HCT116 (cell line): Measurements from ENCODE around the gene PPM1H. TPM values are rescaled to one million over a fixed set of nuclear protein-coding genes. Genes with fewer than 3 reads are reported as not detected.

Experiments used
- ATAC-seq: fragments of 200-7000 bp; cut with Tn5 transposase; 2 replicates; pipeline ENCODE4 v1.9.1; 2020; ENCODE audit warnings: mild to moderate bottlenecking, moderate library complexity
- BruUV-seq: library from RNA; stranded (reverse); fragments of 400-500 nt; replicated peaks from 2 replicates; lab custom pipeline; 2021; lab: Mats Ljungman, UMichigan
- CTCF ChIA-PET: fragments of 300-600 bp; sonication (Branson Sonifier 250); formaldehyde crosslinking; loops from one replicate; lab custom pipeline; 2021; ENCODE audit warnings: antibody characterized with exemption; lab: Charles Lee
- POLR2A ChIA-PET: fragments of 300-600, 350-600 bp; sonication (Branson Sonifier 250); formaldehyde crosslinking; loops from one replicate; lab custom pipeline; 2021; ENCODE audit warnings: antibody characterized with exemption; lab: Charles Lee
- RAD21 ChIA-PET, 2 experiments: fragments of 300-600 bp; sonication (Branson Sonifier 250); formaldehyde crosslinking; loops; one replicate each; lab custom pipeline; 2023; ENCODE audit warnings: low total read pairs in 2 of 2; ENCODE audit not compliant: uncharacterized antibody in 2 of 2, unreplicated experiment in 2 of 2, low non-redundant PET in 1 of 2; lab: Charles Lee
- DNase-seq: peaks from one replicate; pipeline ENCODE4 v3.0.0-alpha.2; 2010; ENCODE audit warnings: low read depth, low spot score
- H2AFZ ChIP-seq: fragments of 200-600 bp; shearing (Covaris generic), sonication (generic); 2 replicates; pipeline ENCODE4 v1.6.1; 2017; ENCODE audit warnings: low read depth, mixed run types, mixed read lengths, antibody characterized with exemption, low read length; ENCODE audit not compliant: poor library complexity, severe bottlenecking
- H3K27ac ChIP-seq: 2 replicates; pipeline ENCODE4 v1.5.1; 2012; ENCODE audit warnings: low read depth, low read length
- H3K27me3 ChIP-seq: fragments of 200-600 bp; sonication (generic); 2 replicates; pipeline ENCODE4 v1.6.1; 2016; ENCODE audit warnings: mixed run types, low read length, mixed read lengths; ENCODE audit not compliant: insufficient read depth
- H3K36me3 ChIP-seq, 2 experiments: fragments of 200-500 bp in 1 of 2; fragments of 200-600 bp in 1 of 2; sonication (Bioruptor generic) in 1 of 2; sonication (generic) in 1 of 2; 2 replicates each; pipeline versions ENCODE4 v1.5.1 to v1.6.1; 2014 to 2016; ENCODE audit warnings: low read length in 2 of 2, inconsistent platforms in 1 of 2, mixed read lengths in 1 of 2, mixed run types in 1 of 2; ENCODE audit not compliant: insufficient read depth in 2 of 2, control insufficient read depth in 1 of 2
- H3K4me1 ChIP-seq, 2 experiments: fragments of 200-600 bp in 1 of 2; sonication (generic) in 1 of 2; 2 replicates each; pipeline versions ENCODE4 v1.5.1 to v1.6.1; 2012 to 2017; ENCODE audit warnings: low read length in 2 of 2, inconsistent platforms in 1 of 2, mild to moderate bottlenecking in 1 of 2, mixed read lengths in 1 of 2, mixed run types in 1 of 2, moderate library complexity in 1 of 2; ENCODE audit not compliant: insufficient read depth in 2 of 2, control insufficient read depth in 1 of 2
- H3K4me2 ChIP-seq: fragments of 200-600 bp; sonication (generic); 2 replicates; pipeline ENCODE4 v1.6.1; 2017; ENCODE audit warnings: mixed run types, low read length, mixed read lengths
- H3K4me3 ChIP-seq, 2 experiments: fragments of 200-600 bp in 1 of 2; sonication (generic) in 1 of 2; replicated peaks in 1 of 2; 2 replicates each; pipeline ENCODE4 v1.5.1; 2011 to 2016; ENCODE audit warnings: low read length in 2 of 2, control low read depth in 1 of 2, low read depth in 1 of 2, mild to moderate bottlenecking in 1 of 2, mixed read lengths in 1 of 2, mixed run types in 1 of 2
- H3K79me2 ChIP-seq: fragments of 200-600 bp; sonication (generic); 2 replicates; pipeline ENCODE4 v1.6.1; 2017; ENCODE audit warnings: mild to moderate bottlenecking, mixed run types, low read length, moderate library complexity, mixed read lengths; ENCODE audit not compliant: insufficient read depth
- H3K9ac ChIP-seq: fragments of 200-600 bp; sonication (generic); 2 replicates; pipeline ENCODE4 v1.6.1; 2016; ENCODE audit warnings: low read length, mixed read lengths
- H3K9me2 ChIP-seq: fragments of 200-600 bp; sonication (generic), shearing (Covaris generic); 2 replicates; pipeline ENCODE4 v1.6.1; 2017; ENCODE audit warnings: mixed run types, mild to moderate bottlenecking, moderate library complexity; ENCODE audit not compliant: insufficient read depth
- H3K9me3 ChIP-seq, 2 experiments: fragments of 200-500 bp in 1 of 2; fragments of 200-600 bp in 1 of 2; sonication (Bioruptor generic) in 1 of 2; sonication (generic) in 1 of 2; 2 replicates each; pipeline ENCODE4 v1.6.1; 2014 to 2017; ENCODE audit warnings: low read length in 2 of 2, mixed read lengths in 2 of 2, inconsistent platforms in 1 of 2, low read depth in 1 of 2, mild to moderate bottlenecking in 1 of 2, mixed run types in 1 of 2, moderate library complexity in 1 of 2; ENCODE audit not compliant: control insufficient read depth in 1 of 2, insufficient read depth in 1 of 2
- H4K20me1 ChIP-seq: fragments of 200-600 bp; sonication (generic), shearing (Covaris generic); 2 replicates; pipeline ENCODE4 v1.6.1; 2017; ENCODE audit warnings: mixed run types, mild to moderate bottlenecking, moderate library complexity; ENCODE audit not compliant: insufficient read depth
- CEBPB ChIP-seq: IDR thresholded peaks from 2 replicates; pipeline ENCODE4 v1.6.1; 2012; ENCODE audit warnings: low read depth
- CTCF ChIP-seq, 3 experiments: fragments of 200-600 bp in 1 of 3; sonication (generic) in 1 of 3; IDR thresholded peaks in 2 of 3; conservative IDR thresholded peaks in 1 of 3; 2 replicates each; pipeline ENCODE4 v1.5.1; 2012 to 2017; ENCODE audit warnings: low read depth in 2 of 3, low read length in 2 of 3, antibody characterized with exemption in 1 of 3, borderline replicate concordance in 1 of 3, control low read depth in 1 of 3, mild to moderate bottlenecking in 1 of 3, mixed read lengths in 1 of 3, mixed run types in 1 of 3, moderate library complexity in 1 of 3; ENCODE audit not compliant: insufficient read depth in 1 of 3
- EGR1 ChIP-seq: IDR thresholded peaks from 2 replicates; pipeline ENCODE4 v1.6.1; 2012; ENCODE audit warnings: low read depth
- EZH2phosphoT487 ChIP-seq: fragments of 200-600 bp; IDR thresholded peaks from 2 replicates; pipeline ENCODE4 v1.6.1; 2018; ENCODE audit warnings: antibody characterized with exemption, borderline replicate concordance
- FOSL1 ChIP-seq: IDR thresholded peaks from 2 replicates; pipeline ENCODE4 v1.6.1; 2012; ENCODE audit warnings: low read depth
- POLR2A ChIP-seq: IDR thresholded peaks from 2 replicates; pipeline ENCODE4 v1.7.0; 2011; ENCODE audit warnings: borderline replicate concordance; ENCODE audit not compliant: insufficient read depth, insufficient read length; ENCODE audit errors: extremely low read depth
- SIN3A ChIP-seq: IDR thresholded peaks from 2 replicates; pipeline ENCODE4 v1.6.1; 2012; ENCODE audit warnings: low read depth
- SRF ChIP-seq: IDR thresholded peaks from 2 replicates; pipeline ENCODE4 v1.6.1; 2012; ENCODE audit warnings: low read depth
- TCF7L2 ChIP-seq: IDR thresholded peaks from 2 replicates; pipeline ENCODE4 v1.7.0; 2011; ENCODE audit warnings: borderline replicate concordance, inconsistent platforms; ENCODE audit not compliant: insufficient read depth, insufficient read length; ENCODE audit errors: extremely low read depth
- YY1 ChIP-seq: IDR thresholded peaks from 2 replicates; pipeline ENCODE4 v1.6.1; 2011; ENCODE audit warnings: low read length, low read depth, moderate library complexity, mild to moderate bottlenecking; ENCODE audit not compliant: insufficient replicate concordance; ENCODE audit errors: extremely low read depth
- intact Hi-C: fragments of 100-400 bp; cut with micrococcal nuclease; formaldehyde crosslinking; loops from 2 replicates; pipeline ENCODE4 v1.10.0; 2022
- total RNA-seq: library from RNA; stranded (reverse); gene quantifications from one replicate; pipeline ENCODE4 v1.2.1, GENCODE V29; 2021; ENCODE audit not compliant: unreplicated experiment

Gene PPM1H
- total RNA-seq, 1 experiment from 2014 or later, result 8.0 TPM

DNA sequence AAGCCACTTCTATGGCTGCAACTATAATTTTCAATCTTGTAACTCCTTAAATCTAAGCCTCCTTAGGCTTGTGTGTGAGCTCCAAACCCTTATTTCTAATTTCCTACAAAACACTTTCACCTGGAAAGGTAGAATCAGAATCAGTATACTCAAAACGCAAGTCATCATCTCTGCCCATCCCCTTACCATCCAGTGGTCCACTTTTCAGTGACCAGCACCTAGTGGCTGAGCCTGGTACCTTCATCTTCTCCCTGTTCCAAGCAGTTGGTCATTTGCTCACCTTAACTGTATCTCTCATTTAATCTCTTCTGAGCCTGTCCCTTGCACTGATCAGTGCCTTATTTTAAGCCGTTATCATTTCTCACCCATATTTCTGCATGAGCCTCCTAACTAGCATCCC, 107.9 kb downstream of the PPM1H start:
- Histone ChIP-seq H3K27me3 (no peaks in the 10 kb centered on the region), H3K9ac (no peak overlapping the region), H3K27ac (no peak overlapping the region), H2AFZ (no peak overlapping the region), H3K9me3 (no peaks in the 10 kb centered on the region), H3K4me3 (no peak overlapping the region), H3K4me2 (no peak overlapping the region), H3K9me2 (no peaks in the 10 kb centered on the region), H3K36me3 (no peaks in the 10 kb centered on the region), H3K4me1 (no peaks in the 10 kb centered on the region), H4K20me1 (no peaks in the 10 kb centered on the region), H3K79me2 (no peaks in the 10 kb centered on the region)
- ChIA-PET CTCF (no interaction called here), POLR2A (no interaction called here), RAD21 (no interaction called here)
- no peak for DNase-seq
- TF ChIP-seq TCF7L2, result no peak
- peak in 2 of 3 experiments; percentile 48 to 50; a peak in 4 of 6 replicates for TF ChIP-seq CTCF (IDR thresholded peaks at IDR 0.05 in 2 of 3, conservative IDR thresholded peaks at IDR 0.05 in 1 of 3; ENCODE audit: borderline replicate concordance in 1 of 3, insufficient read depth in 1 of 3, low read depth in 2 of 3, low read length in 2 of 3)
- intact Hi-C loops, result no loop called here
- BruUV-seq, result no TSS peak
- peak; percentile 59; the same call in 1 of the 2 replicates for ATAC-seq

DNA sequence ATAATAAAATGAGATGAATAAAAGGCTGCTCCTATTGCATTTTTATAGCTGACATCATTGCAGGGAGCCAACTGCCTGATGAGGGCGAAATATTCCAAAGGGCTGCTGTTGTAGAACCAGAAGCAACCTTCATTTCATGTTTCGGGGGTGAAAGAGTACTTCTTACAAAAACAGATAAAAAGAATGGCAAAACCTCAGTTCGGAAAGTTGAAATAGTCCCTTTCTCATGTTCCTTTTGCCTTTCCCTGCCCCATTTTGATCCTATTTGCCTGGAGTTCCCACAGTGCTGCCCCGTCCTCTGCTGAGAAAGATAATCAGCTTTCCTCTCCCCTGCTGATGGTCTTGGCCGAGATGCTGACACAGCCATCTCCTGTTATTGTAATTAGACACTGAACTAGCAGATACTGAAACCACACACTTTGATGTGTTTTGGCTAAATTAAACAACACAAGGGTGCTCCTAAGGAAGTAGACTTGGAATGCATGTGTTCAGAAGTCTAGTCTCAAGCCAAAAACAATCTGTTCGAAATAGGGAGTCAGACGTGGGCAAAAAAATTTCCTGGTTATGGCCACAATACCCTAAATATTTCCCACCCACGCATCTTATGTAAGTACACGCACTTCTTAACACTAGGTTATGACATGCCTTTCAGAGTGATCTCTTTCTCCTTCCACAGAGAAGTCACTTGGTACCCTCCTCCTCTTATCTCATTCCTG, 117.2 kb downstream of the PPM1H start:
- Histone ChIP-seq H3K9me2 (no peaks in the 10 kb centered on the region), H3K27me3 (no peaks in the 10 kb centered on the region), H3K9ac (no peak overlapping the region), H3K9me3 (no peaks in the 10 kb centered on the region), H2AFZ (no peak overlapping the region), H3K27ac (no peak overlapping the region), H3K79me2 (no peaks in the 10 kb centered on the region), H3K36me3 (no peaks in the 10 kb centered on the region), H4K20me1 (no peaks in the 10 kb centered on the region), H3K4me3 (no peak overlapping the region), H3K4me2 (no peak overlapping the region), H3K4me1 (peaks cover 0 to 5% of the 10 kb centered on the region in 2 experiments; a peak in 1 of 4 replicates)
- ChIA-PET POLR2A (no interaction called here), RAD21 (no interaction called here), CTCF (interaction anchor here (0.9 kb wide), 1 partner anchor 251 kb away, joined by 4 read pairs; no protein-coding TSS in a partner anchor)
- ATAC-seq (no peak), DNase-seq (no peak)
- intact Hi-C loops, result loop anchor here (10.0 kb wide), 2 partner anchors 117 to 553 kb away; partner anchors contain the start of genes PPM1H and USP15
- TF ChIP-seq SRF (no peak), CEBPB (no peak), EZH2phosphoT487 (no peak), POLR2A (no peak), EGR1 (no peak), SIN3A (no peak), YY1 (no peak), FOSL1 (no peak)
- no TSS peak for BruUV-seq
